ENCODE results near the gene KDELR1. TPM values are rescaled to one million over a fixed set of nuclear protein-coding genes. Genes with fewer than 3 reads are reported as not detected.

The KDELR1 gene
- total RNA-seq, 1 experiment from 2014 or later = 198 TPM

DNA sequence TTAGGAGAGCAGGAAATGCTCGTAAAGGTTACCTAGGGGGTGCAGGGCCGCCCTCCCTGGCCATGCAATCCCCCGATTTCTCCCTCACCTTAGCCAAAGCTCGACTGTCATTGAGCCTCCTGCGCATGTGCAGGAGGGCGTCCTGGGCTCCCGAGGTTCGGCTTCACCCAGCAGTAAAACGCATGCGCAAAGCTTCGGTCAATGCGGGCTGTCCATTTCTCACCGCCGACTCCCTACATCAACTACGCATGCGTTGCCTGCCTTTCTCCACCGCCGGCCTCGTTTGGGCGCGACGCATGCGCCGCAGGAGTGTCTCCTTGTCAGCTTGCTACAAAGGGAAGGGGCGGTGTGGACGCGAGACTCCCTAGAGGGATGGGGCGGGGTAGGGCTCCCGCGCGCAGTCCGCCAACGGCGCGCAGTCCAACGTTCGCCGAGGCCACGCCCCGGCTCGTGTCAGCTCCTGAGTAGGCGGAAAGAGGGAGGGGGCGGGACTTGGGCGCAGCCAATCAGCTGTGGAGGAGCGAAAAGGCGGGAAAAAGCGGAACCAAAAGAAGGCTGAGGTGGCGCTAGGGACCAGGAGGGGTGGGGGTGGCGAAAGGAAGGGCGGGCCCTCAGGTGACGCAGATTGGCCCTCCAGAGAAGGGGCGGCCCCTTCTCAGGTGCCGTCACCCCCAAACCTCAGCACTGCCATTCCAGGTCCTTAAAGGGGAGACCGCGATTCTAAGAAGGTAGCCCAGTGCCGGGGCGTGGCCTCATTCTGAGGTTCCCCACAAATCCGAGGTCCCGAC is 27.3 kb downstream of the KDELR1 start, which contains the start of the genes SYNGR4 and TMEM143:
Gene SYNGR4, plus strand, starts transcription at position 558 of the 788 bp plus-strand sequence. CDS start 1,476 bp downstream, outside the sequence.
Gene TMEM143, minus strand, starts transcription at position 131 of the 788 bp plus-strand sequence. Its CDS starts 20 bp downstream, at position 111.
- H3K79me1 ChIP-seq (ENCODE audit: insufficient read depth, low read depth, low read length, poor library complexity, severe bottlenecking) = no peaks in the 10 kb centered on the region
- H3K9me3 Mint-ChIP-seq = no peaks in the 10 kb centered on the region
- no peak within 1 kb of the TSS for H3K23ac ChIP-seq (ENCODE audit: insufficient read length, low read depth, low read length)
- H2BK5ac ChIP-seq (ENCODE audit: insufficient read length, low read length) = no peak within 1 kb of the TSS
- no peak within 1 kb of the TSS for H2BK20ac ChIP-seq (ENCODE audit: low read depth, low read length, poor library complexity, severe bottlenecking)
- H2BK12ac ChIP-seq (ENCODE audit: insufficient read length, low read depth, low read length) = no peak within 1 kb of the TSS
- peak; percentile 99 for DNase-seq
- peak within 1 kb of the TSS; percentile 12 for H3K27ac ChIP-seq (ENCODE audit: insufficient read length, low read depth, low read length)
- no peak within 1 kb of the TSS for H3T11ph ChIP-seq (ENCODE audit: low read length)
- peak within 1 kb of the TSS; percentile 79 for H3K9ac ChIP-seq (ENCODE audit: extremely low read depth, insufficient read length, low read length)
- H3K23me2 ChIP-seq (ENCODE audit: insufficient read length, low read depth, low read length, poor library complexity, severe bottlenecking) = peaks cover 5% of the 10 kb centered on the region
- peak within 1 kb of the TSS; percentile 74 for H3K14ac ChIP-seq (ENCODE audit: insufficient read depth, low read length)
- no peaks in the 10 kb centered on the region for H3K79me2 ChIP-seq (ENCODE audit: insufficient read depth, low read length)
- H2AK5ac ChIP-seq (ENCODE audit: insufficient read length, low read length) = no peak within 1 kb of the TSS
- H3K36me3 Mint-ChIP-seq (ENCODE audit: insufficient read depth in 1 of 3, low read depth in 3 of 3) = peaks cover 2 to 12% (median 7%) of the 10 kb centered on the region in 3 experiments; a peak in 5 of 7 replicates
- no peak within 1 kb of the TSS for H3K4ac ChIP-seq (ENCODE audit: low read depth, low read length)
- peak within 1 kb of the TSS; percentile 56 for H4K91ac ChIP-seq (ENCODE audit: insufficient read length, low read depth, low read length)
- H3K56ac ChIP-seq (ENCODE audit: insufficient read length, low read depth, low read length) = no peak within 1 kb of the TSS
- H3K4me1 ChIP-seq (ENCODE audit: insufficient read depth, low read length) = no peaks in the 10 kb centered on the region; the same call in 1 of the 2 replicates
- peak within 1 kb of the TSS; percentile 82 for H3K4me2 ChIP-seq (ENCODE audit: insufficient read depth, insufficient read length, low read length)
- H2BK120ac ChIP-seq (ENCODE audit: low read depth, low read length, poor library complexity, severe bottlenecking) = no peak within 1 kb of the TSS
- TF ChIP-seq CTCF (conservative IDR thresholded peaks at IDR 0.05) = no peak
- H3K27me3 Mint-ChIP-seq (ENCODE audit: low read depth) = peaks cover 12% of the 10 kb centered on the region
- peak within 1 kb of the TSS; percentile 77 to 85 for H3K4me3 Mint-ChIP-seq
- no peaks in the 10 kb centered on the region for H4K20me1 ChIP-seq (ENCODE audit: control insufficient read depth, insufficient read depth, insufficient read length)
- H2BK15ac ChIP-seq (ENCODE audit: low read depth, low read length) = peak within 1 kb of the TSS; percentile 27; the same call in 1 of the 2 replicates
- H3K4me1 Mint-ChIP-seq = peaks cover 2 to 10% of the 10 kb centered on the region in 2 experiments; a peak in 2 of 4 replicates
- no peak within 1 kb of the TSS for H4K8ac ChIP-seq (replicated peaks; ENCODE audit: insufficient read length, low read depth, low read length)
- peak within 1 kb of the TSS; percentile 94 to 97 (median 97) for H3K27ac Mint-ChIP-seq
- no peaks in the 10 kb centered on the region for H3K9me3 ChIP-seq (ENCODE audit: control insufficient read depth, low read depth, low read length)
- no peaks in the 10 kb centered on the region; the same call in 1 of the 2 replicates for H3K27me3 ChIP-seq (ENCODE audit: insufficient read depth, low read length)
- no peak within 1 kb of the TSS for H4K5ac ChIP-seq (ENCODE audit: insufficient read length, low read depth, low read length)
- H2AFZ ChIP-seq (ENCODE audit: low read length) = no peak within 1 kb of the TSS
- H3K18ac ChIP-seq (ENCODE audit: insufficient read length, low read depth, low read length) = peak within 1 kb of the TSS; percentile 65
- no CpG with 5 or more reads among the region's 59 CpGs for WGBS (ENCODE audit: extremely low coverage, insufficient read length, low lambda C conversion rate)
